H1 (cell line): ENCODE measurements around the gene PRKCA. TPM values are rescaled to one million over a fixed set of nuclear protein-coding genes. Genes with fewer than 3 reads are reported as not detected.

Experiments
- BACH1 ChIP-seq: IDR thresholded peaks from 2 replicates; pipeline ENCODE4 v1.6.1; 2012; ENCODE audit warnings: low read length, improper control_type of control experiment
- BCL11A ChIP-seq, 2 experiments: IDR thresholded peaks; one replicate each; pipeline ENCODE4 v1.6.1; 2011; ENCODE audit warnings: low read depth in 2 of 2, low read length in 2 of 2, mild to moderate bottlenecking in 2 of 2
- CHD7 ChIP-seq: fragments of 300-600 bp; sonication (generic); IDR thresholded peaks from 2 replicates; pipeline ENCODE4 v1.7.1; 2012; ENCODE audit warnings: low read length, moderate library complexity, mild to moderate bottlenecking, inconsistent platforms; ENCODE audit not compliant: insufficient replicate concordance
- EGR1 ChIP-seq: IDR thresholded peaks from 2 replicates; pipeline ENCODE4 v1.6.1; 2011; ENCODE audit warnings: low read depth, low read length, borderline replicate concordance
- EP300 ChIP-seq, 2 experiments: IDR thresholded peaks; 1 replicate in 1 of 2; 2 replicates in 1 of 2; pipeline ENCODE4 v1.6.1; 2011 to 2012; ENCODE audit warnings: low read depth in 2 of 2, low read length in 2 of 2, mild to moderate bottlenecking in 2 of 2, borderline replicate concordance in 1 of 2, inconsistent platforms in 1 of 2, moderate library complexity in 1 of 2
- SP2 ChIP-seq: IDR thresholded peaks from 2 replicates; pipeline ENCODE4 v1.6.1; 2012; ENCODE audit warnings: mild to moderate bottlenecking, low read length, inconsistent platforms
- TAF7 ChIP-seq: optimal IDR thresholded peaks from 2 replicates; pipeline ENCODE3; 2011; ENCODE audit warnings: low read depth, mild to moderate bottlenecking, inconsistent platforms, low read length, moderate library complexity, borderline replicate concordance
- YY1 ChIP-seq: IDR thresholded peaks from 2 replicates; pipeline ENCODE4 v1.6.1; 2011; ENCODE audit warnings: low read depth, mild to moderate bottlenecking, low read length
- polyA plus RNA-seq, 7 experiments: library from polyadenylated mRNA; depleted of rRNA in 3 of 7; stranded (reverse) in 5 of 7; unstranded in 2 of 7; fragments of >200 nt in 5 of 7; fragments of 200-250 nt in 2 of 7; gene quantifications; 1 replicate in 5 of 7; 2 replicates in 1 of 7; 4 replicates in 1 of 7; pipeline versions ENCODE4 v1.2.1 to v1.2.3, GENCODE V29; 2011 to 2013; ENCODE audit warnings: missing spikeins in 2 of 7, mixed read lengths in 2 of 7
- total RNA-seq: library from RNA; stranded (reverse); fragmentation: NEBNext Ultra II Directional; extraction: Animal tissue kit (Norgen Biotek cat#: 25700); gene quantifications from 2 replicates; pipeline ENCODE4 v1.2.1, GENCODE V29; 2021

PRKCA gene
- total and polyA plus RNA-seq, 2 of the 8 experiments (the other 6 are each of a cell fraction or from before 2014, with no cell fraction given) = 5.8 to 17.8 TPM

GRCh38 chr17:66264696-66265095, 37.7 kb upstream of the PRKCA start (continued):
- no peak for TF ChIP-seq CHD7
- TF ChIP-seq EP300 (IDR thresholded peaks at IDR 0.05; ENCODE audit: borderline replicate concordance in 1 of 2, low read depth in 2 of 2, low read length in 2 of 2) = no peak
- TF ChIP-seq BACH1 = no peak
- TF ChIP-seq SP2 = no peak
- TF ChIP-seq BCL11A (IDR thresholded peaks at IDR 0.05; ENCODE audit: low read depth in 2 of 2, low read length in 2 of 2) = no peak
- no peak for TF ChIP-seq EGR1
- no peak for TF ChIP-seq YY1
- TF ChIP-seq TAF7 = no peak
